Neural cell (in vitro differentiated cells): ENCODE data around the gene TMEM200C. TPM values are rescaled to one million over a fixed set of nuclear protein-coding genes. Genes with fewer than 3 reads are reported as not detected.

ENCODE experiments used
- H2AFZ ChIP-seq: fragments of 200-600, 300-800 bp; sonication (generic), shearing (Covaris generic); 2 replicates; pipeline ENCODE4 v1.6.0; 2014; ENCODE audit warnings: low read depth, mild to moderate bottlenecking, antibody characterized with exemption, low read length, moderate library complexity
- H3F3A ChIP-seq: fragments of 200-600 bp; shearing (Covaris generic); 2 replicates; pipeline ENCODE4 v1.6.1; 2016; ENCODE audit warnings: mild to moderate bottlenecking, moderate library complexity, mixed read lengths, antibody characterized with exemption, low read length; ENCODE audit not compliant: insufficient read depth, poor library complexity, severe bottlenecking
- H3K27ac ChIP-seq: fragments of 200-600, 300-800 bp; sonication (generic), shearing (Covaris generic); 2 replicates; pipeline ENCODE4 v1.5.1; 2014; ENCODE audit warnings: mild to moderate bottlenecking, low read length, moderate library complexity
- H3K27me3 ChIP-seq: fragments of 300-800, 200-600 bp; sonication (generic), shearing (Covaris generic); 2 replicates; pipeline ENCODE4 v1.6.0; 2014; ENCODE audit warnings: mild to moderate bottlenecking, low read depth, low read length, moderate library complexity; ENCODE audit not compliant: insufficient read depth
- H3K36me3 ChIP-seq: fragments of 300-800, 200-600 bp; sonication (generic), shearing (Covaris generic); 2 replicates; pipeline ENCODE4 v1.5.1; 2014; ENCODE audit warnings: mild to moderate bottlenecking, antibody characterized with exemption, low read length, moderate library complexity; ENCODE audit not compliant: insufficient read depth
- H3K4me2 ChIP-seq: fragments of 300-800, 200-600 bp; sonication (generic), shearing (Covaris generic); 2 replicates; pipeline ENCODE4 v1.6.0; 2014; ENCODE audit warnings: mild to moderate bottlenecking, low read length
- H3K4me3 ChIP-seq: fragments of 300-800, 200-600 bp; sonication (generic), shearing (Covaris generic); 2 replicates; pipeline ENCODE4 v1.5.1; 2014; ENCODE audit warnings: mild to moderate bottlenecking, low read length, moderate library complexity
- H3K79me2 ChIP-seq: fragments of 200-600 bp; shearing (Covaris generic); replicated peaks from 2 replicates; pipeline ENCODE4 v1.6.0; 2014; ENCODE audit warnings: mild to moderate bottlenecking, low read length, moderate library complexity; ENCODE audit not compliant: insufficient read depth
- H3K9ac ChIP-seq: fragments of 300-800, 200-600 bp; sonication (generic), shearing (Covaris generic); 2 replicates; pipeline ENCODE4 v1.6.1; 2016; ENCODE audit warnings: mild to moderate bottlenecking, low read length, mixed read lengths
- H3K9me2 ChIP-seq: fragments of 200-600 bp; shearing (Covaris generic); 2 replicates; pipeline ENCODE4 v1.6.1; 2016; ENCODE audit warnings: mild to moderate bottlenecking, low read length, mixed read lengths; ENCODE audit not compliant: insufficient read depth
- H3K9me3 ChIP-seq: fragments of 200-600, 300-800 bp; sonication (generic), shearing (Covaris generic); 2 replicates; pipeline ENCODE4 v1.6.1; 2016; ENCODE audit warnings: mild to moderate bottlenecking, mixed run types, low read length, moderate library complexity, mixed read lengths
- H4K20me1 ChIP-seq: fragments of 200-600 bp; shearing (Covaris generic); 2 replicates; pipeline ENCODE4 v1.6.1; 2016; ENCODE audit warnings: mild to moderate bottlenecking, mixed run types; ENCODE audit not compliant: insufficient read depth
- CTCF ChIP-seq: fragments of 450-650 bp; IDR thresholded peaks from 2 replicates; pipeline ENCODE4 v1.5.1; 2014; ENCODE audit warnings: antibody characterized with exemption, mild to moderate bottlenecking, moderate library complexity; ENCODE audit not compliant: poor library complexity, severe bottlenecking
- EP300 ChIP-seq: fragments of 450-650 bp; conservative IDR thresholded peaks from 2 replicates; pipeline ENCODE4 v1.6.1; 2014; ENCODE audit warnings: antibody characterized with exemption, mild to moderate bottlenecking, moderate library complexity; ENCODE audit not compliant: poor library complexity, severe bottlenecking
- EZH2 ChIP-seq: fragments of 200-600, 300-800 bp; shearing (Covaris generic), sonication (generic); IDR thresholded peaks from 2 replicates; pipeline ENCODE4 v1.6.1; 2014; ENCODE audit warnings: antibody characterized with exemption, low read length, borderline replicate concordance, mild to moderate bottlenecking; ENCODE audit not compliant: insufficient read depth, poor library complexity, severe bottlenecking
- MXI1 ChIP-seq: fragments of 450-650 bp; conservative IDR thresholded peaks from 2 replicates; pipeline ENCODE4 v1.6.1; 2014; ENCODE audit warnings: antibody characterized with exemption, mild to moderate bottlenecking; ENCODE audit not compliant: poor library complexity, severe bottlenecking
- POLR2AphosphoS5 ChIP-seq: IDR thresholded peaks from 2 replicates; pipeline ENCODE4 v1.6.1; 2012
- RAD21 ChIP-seq: fragments of 450-650 bp; conservative IDR thresholded peaks from 2 replicates; pipeline ENCODE4 v1.6.1; 2014; ENCODE audit warnings: antibody characterized with exemption, mild to moderate bottlenecking, moderate library complexity
- SMC3 ChIP-seq: fragments of 450-650 bp; conservative IDR thresholded peaks from 2 replicates; pipeline ENCODE4 v1.6.1; 2014; ENCODE audit warnings: antibody characterized with exemption, mild to moderate bottlenecking, moderate library complexity; ENCODE audit not compliant: poor library complexity
- TAF1 ChIP-seq: IDR thresholded peaks from 2 replicates; pipeline ENCODE4 v1.6.1; 2012; ENCODE audit warnings: low read depth
- polyA plus RNA-seq: library from polyadenylated mRNA; depleted of rRNA; stranded (reverse); fragments of >200 nt; gene quantifications from 2 replicates; pipeline ENCODE4 v1.2.3, GENCODE V29; 2014
- TF ChIP-seq, protein P1 (sequence below): IDR thresholded peaks from 2 replicates; pipeline ENCODE4 v1.6.1; 2012; ENCODE audit warnings: borderline replicate concordance

The TMEM200C gene
- polyA plus RNA-seq, 1 donor from 2014 or later, result 8.2 TPM

DNA sequence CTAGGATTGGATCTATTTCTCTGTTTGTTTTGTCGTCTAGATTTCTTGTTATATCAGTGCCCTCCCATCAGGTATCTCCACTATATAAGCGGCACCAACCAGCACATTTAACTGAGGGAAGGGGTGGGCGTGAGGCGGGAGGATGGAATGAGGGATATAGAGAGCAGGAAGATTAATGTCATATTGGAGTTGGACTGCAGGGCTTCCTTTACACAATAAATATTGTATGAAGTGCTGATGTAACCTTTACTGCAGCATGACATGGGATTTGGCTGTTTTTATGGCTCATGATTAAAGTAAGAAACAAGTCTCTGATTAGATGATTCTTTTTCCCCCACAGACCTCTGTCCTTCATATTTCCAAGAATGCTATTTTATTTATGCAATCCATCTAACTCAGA lies 54.8 kb downstream of the TMEM200C start:
- no peak for TF ChIP-seq TAF1
- no peak for TF ChIP-seq POLR2AphosphoS5
- TF ChIP-seq, protein P1, sequence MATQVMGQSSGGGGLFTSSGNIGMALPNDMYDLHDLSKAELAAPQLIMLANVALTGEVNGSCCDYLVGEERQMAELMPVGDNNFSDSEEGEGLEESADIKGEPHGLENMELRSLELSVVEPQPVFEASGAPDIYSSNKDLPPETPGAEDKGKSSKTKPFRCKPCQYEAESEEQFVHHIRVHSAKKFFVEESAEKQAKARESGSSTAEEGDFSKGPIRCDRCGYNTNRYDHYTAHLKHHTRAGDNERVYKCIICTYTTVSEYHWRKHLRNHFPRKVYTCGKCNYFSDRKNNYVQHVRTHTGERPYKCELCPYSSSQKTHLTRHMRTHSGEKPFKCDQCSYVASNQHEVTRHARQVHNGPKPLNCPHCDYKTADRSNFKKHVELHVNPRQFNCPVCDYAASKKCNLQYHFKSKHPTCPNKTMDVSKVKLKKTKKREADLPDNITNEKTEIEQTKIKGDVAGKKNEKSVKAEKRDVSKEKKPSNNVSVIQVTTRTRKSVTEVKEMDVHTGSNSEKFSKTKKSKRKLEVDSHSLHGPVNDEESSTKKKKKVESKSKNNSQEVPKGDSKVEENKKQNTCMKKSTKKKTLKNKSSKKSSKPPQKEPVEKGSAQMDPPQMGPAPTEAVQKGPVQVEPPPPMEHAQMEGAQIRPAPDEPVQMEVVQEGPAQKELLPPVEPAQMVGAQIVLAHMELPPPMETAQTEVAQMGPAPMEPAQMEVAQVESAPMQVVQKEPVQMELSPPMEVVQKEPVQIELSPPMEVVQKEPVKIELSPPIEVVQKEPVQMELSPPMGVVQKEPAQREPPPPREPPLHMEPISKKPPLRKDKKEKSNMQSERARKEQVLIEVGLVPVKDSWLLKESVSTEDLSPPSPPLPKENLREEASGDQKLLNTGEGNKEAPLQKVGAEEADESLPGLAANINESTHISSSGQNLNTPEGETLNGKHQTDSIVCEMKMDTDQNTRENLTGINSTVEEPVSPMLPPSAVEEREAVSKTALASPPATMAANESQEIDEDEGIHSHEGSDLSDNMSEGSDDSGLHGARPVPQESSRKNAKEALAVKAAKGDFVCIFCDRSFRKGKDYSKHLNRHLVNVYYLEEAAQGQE, result no peak
- no peak for TF ChIP-seq SMC3
- TF ChIP-seq EP300, result no peak
- TF ChIP-seq EZH2, result no peak
- TF ChIP-seq CTCF, result no peak
- Histone ChIP-seq H2AFZ (no peak overlapping the region), H3K9ac (no peak overlapping the region), H3F3A (no peaks in the 10 kb centered on the region), H3K9me2 (no peaks in the 10 kb centered on the region), H3K27ac (no peak overlapping the region), H3K4me2 (no peak overlapping the region), H3K27me3 (no peaks in the 10 kb centered on the region), H3K4me3 (no peak overlapping the region), H3K36me3 (no peaks in the 10 kb centered on the region), H3K79me2 (no peaks in the 10 kb centered on the region), H4K20me1 (no peaks in the 10 kb centered on the region), H3K9me3 (no peaks in the 10 kb centered on the region)

GRCh38 chr18:5840025-5840424 lies 55.3 kb downstream of the TMEM200C start:
- no peaks in the 10 kb centered on the region for H3K27me3 ChIP-seq
- no peaks in the 10 kb centered on the region for H3K79me2 ChIP-seq
- no peak overlapping the region for H3K9ac ChIP-seq
- H3K27ac ChIP-seq, result no peak overlapping the region
- H3K9me2 ChIP-seq, result no peaks in the 10 kb centered on the region
- H3K4me2 ChIP-seq, result no peak overlapping the region
- H4K20me1 ChIP-seq, result no peaks in the 10 kb centered on the region
- H3K4me3 ChIP-seq, result no peak overlapping the region
- no peak overlapping the region for H2AFZ ChIP-seq
- no peaks in the 10 kb centered on the region for H3K36me3 ChIP-seq
- no peaks in the 10 kb centered on the region for H3K9me3 ChIP-seq
- H3F3A ChIP-seq, result no peaks in the 10 kb centered on the region
- TF ChIP-seq MXI1, result no peak
- no peak for TF ChIP-seq POLR2AphosphoS5
- no peak for TF ChIP-seq RAD21
- no peak for TF ChIP-seq EP300
- TF ChIP-seq TAF1, result no peak
- TF ChIP-seq SMC3, result no peak
- TF ChIP-seq, protein P1, result no peak
- no peak for TF ChIP-seq EZH2
- no peak for TF ChIP-seq CTCF
